HG03520 (cell line): ENCODE measurements around the gene BOK.

Experiments
- ATAC-seq: cut with Tn5 transposase; IDR thresholded peaks from one replicate; pipeline ENCODE4 v1.9.1; 2021; ENCODE audit warnings: mild to moderate bottlenecking, moderate library complexity; ENCODE audit not compliant: unreplicated experiment

BOK gene

GRCh38 chr2:241618829-241619228 lies 60.3 kb downstream of the BOK start:
- no peak for ATAC-seq

- ATAC-seq, result no peak
These were observed 61.3 kb downstream of the BOK start for GRCh38 chr2:241619597-241620418.

- no peak for ATAC-seq
These were observed 61.8 kb downstream of the BOK start for GRCh38 chr2:241620419-241620769.
